Inferior parietal cortex (tissue), 1 donor: Measurements from ENCODE around the gene ARHGEF3.
A peak's percentile ranks its signal among the peaks of the same experiment; 100 is the strongest.

Source experiments
- DNase-seq: peaks from one replicate; pipeline ENCODE4 v3.0.0-alpha.2; 2016; ENCODE audit errors: extremely low spot score

Gene ARHGEF3

GRCh38 chr3:56683122-56683817 is 118.5 kb downstream of the ARHGEF3 start, which contains the start of gene TASOR:
TASOR (minus strand) TSS chr3:56683265; CDS start chr3:56683006, 259 bp downstream.
- DNase-seq: peak; percentile 83

GRCh38 chr3:56682462-56683121 is 119.2 kb downstream of the ARHGEF3 start:
- DNase-seq: peak; percentile 61

GRCh38 chr3:56681984-56682461 is 119.7 kb downstream of the ARHGEF3 start:
- DNase-seq: no peak

GRCh38 chr3:56680054-56680580 is 121.6 kb downstream of the ARHGEF3 start:
- DNase-seq: no peak
